ENCODE measurements around the gene HBS1L. TPM values are rescaled to one million over a fixed set of nuclear protein-coding genes. Genes with fewer than 3 reads are reported as not detected.

Gene HBS1L
- total RNA-seq, 1 donor from 2014 or later: 97.5 TPM

DNA sequence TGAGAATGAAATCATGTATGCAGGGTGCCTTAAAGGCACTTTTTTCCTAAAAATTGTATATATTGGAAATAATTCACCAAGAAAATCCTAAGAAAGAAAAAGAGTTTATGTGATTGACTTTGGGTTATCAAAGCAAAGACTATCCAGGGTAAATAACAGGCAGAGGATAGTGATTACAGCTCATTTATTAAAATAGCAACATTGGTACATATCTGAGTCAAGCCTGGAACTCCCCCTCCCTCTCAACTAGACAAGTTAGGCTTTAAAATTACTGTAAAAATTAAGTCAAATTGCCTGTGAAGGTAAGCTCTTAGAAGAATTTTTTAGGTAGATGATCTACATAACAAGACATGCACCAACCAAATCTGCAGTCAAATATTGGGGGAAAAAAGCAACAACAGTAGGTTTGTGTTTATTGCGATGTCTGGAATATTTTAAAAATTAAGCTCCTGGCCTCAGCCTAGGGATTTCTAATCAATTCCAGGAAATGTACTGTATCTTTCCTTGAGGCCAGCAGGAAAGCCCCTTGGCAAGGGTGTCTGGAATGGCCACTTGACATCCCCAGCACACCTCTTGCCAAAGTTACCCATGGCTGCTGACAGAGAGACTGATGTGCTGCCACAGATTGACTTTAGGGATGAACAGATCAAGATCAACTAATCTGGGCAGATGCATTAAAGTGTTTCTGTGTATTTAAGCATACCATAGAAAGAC is 31.2 kb upstream of the HBS1L start:
- Histone ChIP-seq H3K27me3 (ENCODE audit: control insufficient read depth, insufficient read depth, low read length) (no peaks in the 10 kb centered on the region), H3K4me3 (ENCODE audit: low read depth, low read length) (no peak overlapping the region), H3K36me3 (ENCODE audit: control insufficient read depth, insufficient read depth, low read length) (no peaks in the 10 kb centered on the region)
- TF ChIP-seq, protein P1, sequence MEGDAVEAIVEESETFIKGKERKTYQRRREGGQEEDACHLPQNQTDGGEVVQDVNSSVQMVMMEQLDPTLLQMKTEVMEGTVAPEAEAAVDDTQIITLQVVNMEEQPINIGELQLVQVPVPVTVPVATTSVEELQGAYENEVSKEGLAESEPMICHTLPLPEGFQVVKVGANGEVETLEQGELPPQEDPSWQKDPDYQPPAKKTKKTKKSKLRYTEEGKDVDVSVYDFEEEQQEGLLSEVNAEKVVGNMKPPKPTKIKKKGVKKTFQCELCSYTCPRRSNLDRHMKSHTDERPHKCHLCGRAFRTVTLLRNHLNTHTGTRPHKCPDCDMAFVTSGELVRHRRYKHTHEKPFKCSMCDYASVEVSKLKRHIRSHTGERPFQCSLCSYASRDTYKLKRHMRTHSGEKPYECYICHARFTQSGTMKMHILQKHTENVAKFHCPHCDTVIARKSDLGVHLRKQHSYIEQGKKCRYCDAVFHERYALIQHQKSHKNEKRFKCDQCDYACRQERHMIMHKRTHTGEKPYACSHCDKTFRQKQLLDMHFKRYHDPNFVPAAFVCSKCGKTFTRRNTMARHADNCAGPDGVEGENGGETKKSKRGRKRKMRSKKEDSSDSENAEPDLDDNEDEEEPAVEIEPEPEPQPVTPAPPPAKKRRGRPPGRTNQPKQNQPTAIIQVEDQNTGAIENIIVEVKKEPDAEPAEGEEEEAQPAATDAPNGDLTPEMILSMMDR (IDR thresholded peaks at IDR 0.05; ENCODE audit: insufficient read depth, low read length, poor library complexity, severe bottlenecking): no peak
- no peak for DNase-seq (ENCODE audit: low read depth)

DNA sequence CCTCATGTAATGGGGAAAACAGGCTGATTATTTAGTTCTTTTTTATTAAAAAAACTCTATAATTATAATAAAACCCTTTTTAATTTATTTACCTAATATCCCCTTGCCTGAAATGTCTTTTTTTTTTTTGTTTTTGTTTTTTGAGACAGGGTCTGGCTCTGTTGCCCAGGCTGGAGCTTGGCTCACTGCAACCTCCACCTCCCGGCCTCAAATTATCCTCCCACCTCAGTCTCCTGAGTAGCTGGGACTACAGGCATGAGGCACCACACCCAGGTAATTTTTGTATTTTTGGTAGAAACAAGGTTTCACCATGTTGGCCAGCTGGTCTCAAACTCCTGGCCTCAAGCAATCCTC is 30.3 kb upstream of the HBS1L start:
- Histone ChIP-seq H3K36me3 (ENCODE audit: control insufficient read depth, insufficient read depth, low read length) (no peaks in the 10 kb centered on the region), H3K27me3 (ENCODE audit: control insufficient read depth, insufficient read depth, low read length) (no peaks in the 10 kb centered on the region), H3K4me3 (ENCODE audit: low read depth, low read length) (no peak overlapping the region)
- DNase-seq (ENCODE audit: low read depth): no peak
- TF ChIP-seq, protein P1 (IDR thresholded peaks at IDR 0.05; ENCODE audit: insufficient read depth, low read length, poor library complexity, severe bottlenecking): no peak

GRCh38 chr6:135084001-135084915 is 29.6 kb upstream of the HBS1L start:
- no peak for DNase-seq (ENCODE audit: low read depth)
- TF ChIP-seq, protein P1 (IDR thresholded peaks at IDR 0.05; ENCODE audit: insufficient read depth, low read length, poor library complexity, severe bottlenecking): no peak
- H3K36me3 ChIP-seq (ENCODE audit: control insufficient read depth, insufficient read depth, low read length): no peaks in the 10 kb centered on the region
- H3K4me3 ChIP-seq (ENCODE audit: low read depth, low read length): no peak overlapping the region
- no peaks in the 10 kb centered on the region for H3K27me3 ChIP-seq (ENCODE audit: control insufficient read depth, insufficient read depth, low read length)

GRCh38 chr6:135081966-135082365 is 27.3 kb upstream of the HBS1L start:
- TF ChIP-seq, protein P1 (IDR thresholded peaks at IDR 0.05; ENCODE audit: insufficient read depth, low read length, poor library complexity, severe bottlenecking): no peak
- no peak for DNase-seq (ENCODE audit: low read depth)
- Histone ChIP-seq H3K27me3 (ENCODE audit: control insufficient read depth, insufficient read depth, low read length) (no peaks in the 10 kb centered on the region), H3K36me3 (ENCODE audit: control insufficient read depth, insufficient read depth, low read length) (no peaks in the 10 kb centered on the region), H3K4me3 (ENCODE audit: low read depth, low read length) (no peak overlapping the region)

DNA sequence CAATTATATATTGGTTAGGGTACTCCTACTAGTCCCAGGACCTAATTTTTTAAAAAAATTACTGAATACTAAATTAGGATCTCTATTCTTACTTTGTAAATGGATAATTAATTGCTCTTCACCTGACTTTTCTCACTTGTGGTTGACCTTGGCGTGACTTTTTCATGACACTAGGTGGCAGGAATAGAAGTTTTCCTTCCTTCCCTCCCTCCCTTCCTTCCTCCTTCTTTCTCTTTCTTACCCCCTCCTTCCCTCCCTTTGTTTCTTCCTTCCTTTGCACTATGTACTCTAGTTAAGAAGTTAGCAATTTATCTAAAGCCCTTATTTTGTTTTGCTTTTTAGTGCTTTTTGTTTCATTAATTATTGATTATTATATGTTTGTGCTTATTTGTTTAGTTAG is 20.4 kb upstream of the HBS1L start:
- H3K36me3 ChIP-seq (ENCODE audit: control insufficient read depth, insufficient read depth, low read length): no peaks in the 10 kb centered on the region
- TF ChIP-seq, protein P1 (IDR thresholded peaks at IDR 0.05; ENCODE audit: insufficient read depth, low read length, poor library complexity, severe bottlenecking): no peak
- H3K27me3 ChIP-seq (ENCODE audit: control insufficient read depth, insufficient read depth, low read length): no peaks in the 10 kb centered on the region
- no peak overlapping the region for H3K4me3 ChIP-seq (ENCODE audit: low read depth, low read length)
- DNase-seq (ENCODE audit: low read depth): no peak
